Colonic mucosa (tissue), 4 donors: Measurements from ENCODE around the gene APOBEC3B. TPM values are rescaled to one million over a fixed set of nuclear protein-coding genes. Genes with fewer than 3 reads are reported as not detected.
"Not testable (repeated sequence)": the region's sequence is repeated elsewhere in the genome, so short reads cannot be mapped to it uniquely, and the experiment has no call there.

ENCODE experiments used
- DNase-seq: peaks from one replicate; pipeline ENCODE4 v3.0.0-alpha.2; 2020
- H3K27ac ChIP-seq: fragments of 200-600 bp; one replicate; pipeline ENCODE4 v1.8.0; 2021
- H3K27me3 ChIP-seq: fragments of 200-600 bp; one replicate; pipeline ENCODE4 v1.8.0; 2021
- H3K36me3 ChIP-seq: fragments of 200-600 bp; one replicate; pipeline ENCODE4 v1.8.0; 2021
- H3K4me1 ChIP-seq: fragments of 200-600 bp; one replicate; pipeline ENCODE4 v1.8.0; 2021; ENCODE audit warnings: mild to moderate bottlenecking
- H3K4me3 ChIP-seq: fragments of 200-600 bp; one replicate; pipeline ENCODE4 v1.8.0; 2021
- H3K9ac ChIP-seq, 2 donors: one replicate each; pipeline ENCODE4 v1.7.0; 2013; ENCODE audit warnings: control low read depth in 2 of 2, low read depth in 2 of 2, low read length in 2 of 2
- H3K9me3 ChIP-seq: fragments of 200-600 bp; one replicate; pipeline ENCODE4 v1.8.0; 2021
- CTCF ChIP-seq: fragments of 200-600 bp; IDR thresholded peaks from one replicate; pipeline ENCODE4 v1.8.0; 2022; ENCODE audit warnings: antibody characterized with exemption, mild to moderate bottlenecking
- intact Hi-C: fragments of 100-400 bp; cut with DNase I; formaldehyde crosslinking; loops from one replicate; pipeline ENCODE4 v1.14.1; 2022
- total RNA-seq, 2 donors: library from RNA; stranded (reverse); fragmentation: NEBNext Ultra II Directional in 1 of 2; extraction: Animal tissue kit (Norgen Biotek cat#: 25700) in 1 of 2; gene quantifications; one replicate each; pipeline ENCODE4 v1.2.1, GENCODE V29; 2021
- donor health status: healthy.
- donor health status: DM: no; HTN: no; CAD: no.
- donor health status: DM: no; HTN: no; CAD: no.

APOBEC3B gene
- total RNA-seq, 2 donors from 2014 or later: 9.3 to 18.9 TPM

- no peak for TF ChIP-seq CTCF
- Histone ChIP-seq H3K36me3 (no peaks in the 10 kb centered on the region), H3K27me3 (no peaks in the 10 kb centered on the region), H3K4me1 (no peaks in the 10 kb centered on the region), H3K9me3 (no peaks in the 10 kb centered on the region), H3K9ac (no peak overlapping the region), H3K27ac (no peak overlapping the region), H3K4me3 (no peak overlapping the region)
- intact Hi-C loops: no loop called here
- no peak for DNase-seq
Observed at GRCh38 chr22:38989466-38989865, 7.3 kb downstream of the APOBEC3B start.

GRCh38 chr22:38992871-38993371 is 10.8 kb downstream of the APOBEC3B start:
- H3K9me3 ChIP-seq, H3K36me3 ChIP-seq, H3K4me3 ChIP-seq, H3K4me1 ChIP-seq, H3K27me3 ChIP-seq, intact Hi-C loops, H3K27ac ChIP-seq, H3K9ac ChIP-seq: not testable (repeated sequence)
- peak; percentile 52 for DNase-seq

GRCh38 chr22:38996105-38996504 is 14.0 kb downstream of the APOBEC3B start:
- no peak for TF ChIP-seq CTCF
- Histone ChIP-seq H3K4me3 (no peak overlapping the region), H3K9ac (no peak overlapping the region), H3K36me3 (no peaks in the 10 kb centered on the region), H3K27me3 (no peaks in the 10 kb centered on the region), H3K27ac (no peak overlapping the region), H3K4me1 (no peaks in the 10 kb centered on the region), H3K9me3 (no peaks in the 10 kb centered on the region)
- no peak for DNase-seq
- intact Hi-C loops: no loop called here

- Histone ChIP-seq H3K36me3 (no peaks in the 10 kb centered on the region), H3K4me1 (no peaks in the 10 kb centered on the region), H3K4me3 (no peak overlapping the region), H3K27ac (no peak overlapping the region), H3K9ac (no peak overlapping the region), H3K9me3 (no peaks in the 10 kb centered on the region), H3K27me3 (no peaks in the 10 kb centered on the region)
- intact Hi-C loops: no loop called here
- DNase-seq: no peak
- TF ChIP-seq CTCF: no peak
Observed at GRCh38 chr22:38997518-38997917, 15.4 kb downstream of the APOBEC3B start.

GRCh38 chr22:39003165-39003638 is 21.1 kb downstream of the APOBEC3B start:
- TF ChIP-seq CTCF: peak; percentile 60
- intact Hi-C loops: loop anchor here (2.0 to 5.0 kb wide), 2 partner anchors 76 to 134 kb away; no protein-coding TSS in a partner anchor

GRCh38 chr22:39007177-39007576 is 25.0 kb downstream of the APOBEC3B start:
- Histone ChIP-seq H3K9ac (no peak overlapping the region), H3K9me3 (no peaks in the 10 kb centered on the region), H3K27me3 (no peaks in the 10 kb centered on the region), H3K27ac (no peak overlapping the region), H3K36me3 (no peaks in the 10 kb centered on the region), H3K4me3 (no peak overlapping the region), H3K4me1 (peaks cover 4% of the 10 kb centered on the region)
- no peak for DNase-seq
- intact Hi-C loops: loop anchor here (5.0 kb wide), 1 partner anchor 115 kb away; no protein-coding TSS in a partner anchor
- TF ChIP-seq CTCF: no peak

More at GRCh38 chr22:39003165-39003638, 21.1 kb downstream of the APOBEC3B start:
- DNase-seq: peak; percentile 70
- Histone ChIP-seq H3K36me3 (no peaks in the 10 kb centered on the region), H3K27me3 (no peaks in the 10 kb centered on the region), H3K27ac (no peak overlapping the region), H3K9ac (no peak overlapping the region), H3K4me1 (peaks cover 4% of the 10 kb centered on the region), H3K4me3 (no peak overlapping the region), H3K9me3 (no peaks in the 10 kb centered on the region)

GRCh38 chr22:39008271-39008850 is 26.2 kb downstream of the APOBEC3B start:
- not testable (repeated sequence) for H3K9ac ChIP-seq, H3K4me3 ChIP-seq, H3K27ac ChIP-seq, H3K36me3 ChIP-seq, H3K4me1 ChIP-seq, H3K9me3 ChIP-seq, H3K27me3 ChIP-seq, DNase-seq
- intact Hi-C loops: loop anchor here (5.0 kb wide), 1 partner anchor 114 kb away; no protein-coding TSS in a partner anchor
